ENCODE measurements around the gene PNKP. TPM values are rescaled to one million over a fixed set of nuclear protein-coding genes. Genes with fewer than 3 reads are reported as not detected.
A peak's percentile ranks its signal among the peaks of the same experiment; 100 is the strongest.

The PNKP gene
- total and polyA plus RNA-seq, 10 of the 15 experiments (the other 5 are each of a cell fraction or from before 2014, with no cell fraction given), result 2.9 to 82.3 (median 33.2) TPM

- TF ChIP-seq NKRF (conservative IDR thresholded peaks at IDR 0.05) (peak; percentile 87), NFYB (IDR thresholded peaks at IDR 0.05; ENCODE audit: insufficient read depth, low read depth, low read length) (no peak), POLR2AphosphoS2 (IDR thresholded peaks at IDR 0.05; ENCODE audit: low read depth, low read length) (0 out of 2 replicates have a peak, but pooled peaks have one; percentile 22), USF1 (IDR thresholded peaks at IDR 0.05; ENCODE audit: borderline replicate concordance, extremely low read length, insufficient read depth, low read depth, low read length) (peak; percentile 61), PAX8 (IDR thresholded peaks at IDR 0.05) (peak; percentile 55; the same call in 1 of the 2 replicates), RELB (IDR thresholded peaks at IDR 0.05; ENCODE audit: low read depth) (peak; percentile 77), GATAD2B (conservative IDR thresholded peaks at IDR 0.05; ENCODE audit: low read depth) (no peak), PBX3 (IDR thresholded peaks at IDR 0.05; ENCODE audit: insufficient replicate concordance, low read depth, low read length) (peak; percentile 67), PML (IDR thresholded peaks at IDR 0.05; ENCODE audit: low read length) (peak; percentile 61; the same call in 1 of the 2 replicates), WRNIP1 (IDR thresholded peaks at IDR 0.05; ENCODE audit: borderline replicate concordance, low read depth, low read length) (0 out of 2 replicates have a peak, but pooled peaks have one; percentile 70), RELA (IDR thresholded peaks at IDR 0.05; ENCODE audit: borderline replicate concordance, partially characterized antibody) (peak; percentile 12), IKZF1 (conservative IDR thresholded peaks at IDR 0.05) (peak; percentile 71), KLF5 (IDR thresholded peaks at IDR 0.05; ENCODE audit: partially characterized antibody) (peak; percentile 95), JUNB (IDR thresholded peaks at IDR 0.05) (no peak), YBX1 (IDR thresholded peaks at IDR 0.05) (no peak), ZNF217 (IDR thresholded peaks at IDR 0.05) (no peak), SMC3 (IDR thresholded peaks at IDR 0.05; ENCODE audit: borderline replicate concordance, low read length) (no peak)
- TF ChIP-seq, protein P1, sequence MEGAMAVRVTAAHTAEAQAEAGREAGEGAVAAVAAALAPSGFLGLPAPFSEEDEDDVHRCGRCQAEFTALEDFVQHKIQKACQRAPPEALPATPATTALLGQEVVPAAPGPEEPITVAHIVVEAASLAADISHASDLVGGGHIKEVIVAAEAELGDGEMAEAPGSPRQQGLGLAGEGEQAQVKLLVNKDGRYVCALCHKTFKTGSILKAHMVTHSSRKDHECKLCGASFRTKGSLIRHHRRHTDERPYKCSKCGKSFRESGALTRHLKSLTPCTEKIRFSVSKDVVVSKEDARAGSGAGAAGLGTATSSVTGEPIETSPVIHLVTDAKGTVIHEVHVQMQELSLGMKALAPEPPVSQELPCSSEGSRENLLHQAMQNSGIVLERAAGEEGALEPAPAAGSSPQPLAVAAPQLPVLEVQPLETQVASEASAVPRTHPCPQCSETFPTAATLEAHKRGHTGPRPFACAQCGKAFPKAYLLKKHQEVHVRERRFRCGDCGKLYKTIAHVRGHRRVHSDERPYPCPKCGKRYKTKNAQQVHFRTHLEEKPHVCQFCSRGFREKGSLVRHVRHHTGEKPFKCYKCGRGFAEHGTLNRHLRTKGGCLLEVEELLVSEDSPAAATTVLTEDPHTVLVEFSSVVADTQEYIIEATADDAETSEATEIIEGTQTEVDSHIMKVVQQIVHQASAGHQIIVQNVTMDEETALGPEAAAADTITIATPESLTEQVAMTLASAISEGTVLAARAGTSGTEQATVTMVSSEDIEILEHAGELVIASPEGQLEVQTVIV (IDR thresholded peaks at IDR 0.05; ENCODE audit: borderline replicate concordance, partially characterized antibody), result peak; percentile 74
- TF ChIP-seq, protein P2, sequence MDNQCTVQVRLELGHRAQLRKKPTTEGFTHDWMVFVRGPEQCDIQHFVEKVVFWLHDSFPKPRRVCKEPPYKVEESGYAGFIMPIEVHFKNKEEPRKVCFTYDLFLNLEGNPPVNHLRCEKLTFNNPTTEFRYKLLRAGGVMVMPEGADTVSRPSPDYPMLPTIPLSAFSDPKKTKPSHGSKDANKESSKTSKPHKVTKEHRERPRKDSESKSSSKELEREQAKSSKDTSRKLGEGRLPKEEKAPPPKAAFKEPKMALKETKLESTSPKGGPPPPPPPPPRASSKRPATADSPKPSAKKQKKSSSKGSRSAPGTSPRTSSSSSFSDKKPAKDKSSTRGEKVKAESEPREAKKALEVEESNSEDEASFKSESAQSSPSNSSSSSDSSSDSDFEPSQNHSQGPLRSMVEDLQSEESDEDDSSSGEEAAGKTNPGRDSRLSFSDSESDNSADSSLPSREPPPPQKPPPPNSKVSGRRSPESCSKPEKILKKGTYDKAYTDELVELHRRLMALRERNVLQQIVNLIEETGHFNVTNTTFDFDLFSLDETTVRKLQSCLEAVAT (IDR thresholded peaks at IDR 0.05), result peak; percentile 81
Measured at GRCh38 chr19:49812997-49813861, 54.1 kb downstream of the PNKP start, which contains the start of gene FUZ (continued).
